ENCODE measurements around the gene LRP1-AS. TPM values are rescaled to one million over a fixed set of nuclear protein-coding genes. Genes with fewer than 3 reads are reported as not detected.

The LRP1-AS gene
- total RNA-seq, 1 donor from 2014 or later, result not detected

GRCh38 chr12:57101892-57102695, 45.3 kb downstream of the LRP1-AS start:
- DNase-seq (ENCODE audit: low spot score) (peak; percentile 90), ATAC-seq (peak; percentile 84)

GRCh38 chr12:57099766-57100165, 47.7 kb downstream of the LRP1-AS start:
- no peak for ATAC-seq
- DNase-seq (ENCODE audit: low spot score), result no peak

- no peak for ATAC-seq
- no peak for DNase-seq (ENCODE audit: low spot score)
Observed at GRCh38 chr12:57099047-57099714, 48.2 kb downstream of the LRP1-AS start.

GRCh38 chr12:57098546-57098945, 48.9 kb downstream of the LRP1-AS start:
- DNase-seq (ENCODE audit: low spot score), result no peak
- no peak for ATAC-seq

- DNase-seq (ENCODE audit: low spot score) (no peak), ATAC-seq (no peak)
Observed at GRCh38 chr12:57097554-57097835, 49.9 kb downstream of the LRP1-AS start.

- no peak for ATAC-seq
- no peak for DNase-seq (ENCODE audit: low spot score)
Observed at GRCh38 chr12:57096748-57097553, 50.5 kb downstream of the LRP1-AS start.

GRCh38 chr12:57096099-57096572, 51.3 kb downstream of the LRP1-AS start:
- DNase-seq (ENCODE audit: low spot score), result no peak
- peak; percentile 20 for ATAC-seq

GRCh38 chr12:57095440-57095839, 52.0 kb downstream of the LRP1-AS start:
- DNase-seq (ENCODE audit: low spot score) (no peak), ATAC-seq (no peak)

Other genes with a start within 250 kb of the LRP1-AS start
- not detected for gene SDR9C7, start 213.2 kb downstream of the LRP1-AS start, total RNA-seq
- gene RDH16, start 190.0 kb downstream of the LRP1-AS start, total RNA-seq, result 162 TPM
- 3.5 TPM for gene ZBTB39, start 141.1 kb downstream of the LRP1-AS start, total RNA-seq
- gene TAC3, start 131.1 kb downstream of the LRP1-AS start, total RNA-seq, result not detected
- 0.28 TPM for gene MYO1A, start 97.5 kb downstream of the LRP1-AS start, total RNA-seq
- gene NEMP1, start 68.8 kb downstream of the LRP1-AS start, total RNA-seq, result 5.3 TPM
- gene NAB2, start 58.5 kb downstream of the LRP1-AS start, total RNA-seq, result 12.9 TPM
- 97.6 TPM for gene STAT6, start 36.3 kb downstream of the LRP1-AS start, total RNA-seq
- 370 TPM for gene LRP1, start 19.1 kb downstream of the LRP1-AS start, total RNA-seq
- gene NXPH4, start 69.2 kb upstream of the LRP1-AS start, total RNA-seq, result 0.13 TPM
- 242 TPM for gene SHMT2, start 82.1 kb upstream of the LRP1-AS start, total RNA-seq
- 2.3 TPM for gene STAC3, start 103.6 kb upstream of the LRP1-AS start, total RNA-seq

All from left lobe of liver (tissue), 2 donors.